Erythroblast (primary cell): ENCODE data around the gene CDH2.

ENCODE experiments used
- DNase-seq, 2 experiments: peaks; one replicate each; lab custom pipeline; 2025; lab: John Stamatoyannopoulos, UW
- GATA1 ChIP-seq: IDR thresholded peaks from 2 replicates; pipeline ENCODE4 v1.6.1; 2011; ENCODE audit warnings: low read depth, mild to moderate bottlenecking, control low read depth, low read length, moderate library complexity
- POLR2A ChIP-seq: IDR thresholded peaks from 2 replicates; pipeline ENCODE4 v1.6.1; 2011; ENCODE audit warnings: mild to moderate bottlenecking, low read length

CDH2 gene

GRCh38 chr18:28015671-28016070 lies 161.3 kb downstream of the CDH2 start:
- DNase-seq: no peak
- TF ChIP-seq GATA1 (no peak), POLR2A (no peak)

- TF ChIP-seq GATA1: no peak
- no peak for TF ChIP-seq POLR2A
- DNase-seq: no peak
These were observed 163.9 kb downstream of the CDH2 start for GRCh38 chr18:28013066-28013465.

- no peak for TF ChIP-seq POLR2A
- no peak for TF ChIP-seq GATA1
These were observed 164.6 kb downstream of the CDH2 start for GRCh38 chr18:28012336-28012735.

GRCh38 chr18:28009589-28009988 lies 167.3 kb downstream of the CDH2 start:
- no peak for TF ChIP-seq GATA1
- TF ChIP-seq POLR2A: no peak
- no peak for DNase-seq

More at GRCh38 chr18:28012336-28012735, 164.6 kb downstream of the CDH2 start:
- DNase-seq: no peak

- DNase-seq: no peak
- TF ChIP-seq POLR2A: no peak
- no peak for TF ChIP-seq GATA1
These were observed 169.1 kb downstream of the CDH2 start for GRCh38 chr18:28007841-28008240.

GRCh38 chr18:28005164-28005563 lies 171.8 kb downstream of the CDH2 start:
- DNase-seq: no peak

GRCh38 chr18:28004606-28005005 lies 172.3 kb downstream of the CDH2 start:
- TF ChIP-seq POLR2A (no peak), GATA1 (no peak)
- DNase-seq: no peak

More at GRCh38 chr18:28005164-28005563, 171.8 kb downstream of the CDH2 start:
- TF ChIP-seq GATA1 (no peak), POLR2A (no peak)

- no peak for DNase-seq
- TF ChIP-seq GATA1 (no peak), POLR2A (no peak)
These were observed 173.5 kb downstream of the CDH2 start for GRCh38 chr18:28003451-28003850.

- DNase-seq: no peak
- no peak for TF ChIP-seq POLR2A
- no peak for TF ChIP-seq GATA1
These were observed 174.1 kb downstream of the CDH2 start for GRCh38 chr18:28002841-28003240.

- TF ChIP-seq GATA1 (no peak), POLR2A (no peak)
- no peak for DNase-seq
These were observed 180.1 kb downstream of the CDH2 start for GRCh38 chr18:27996801-27997272.

- no peak for TF ChIP-seq POLR2A
- no peak for TF ChIP-seq GATA1
- DNase-seq: no peak
These were observed 181.0 kb downstream of the CDH2 start for GRCh38 chr18:27995770-27996502.

GRCh38 chr18:27994571-27994970 lies 182.4 kb downstream of the CDH2 start:
- no peak for DNase-seq
- TF ChIP-seq POLR2A: no peak
- TF ChIP-seq GATA1: no peak

- TF ChIP-seq GATA1 (no peak), POLR2A (no peak)
- DNase-seq: no peak
These were observed 185.5 kb downstream of the CDH2 start for GRCh38 chr18:27991391-27991790.

- DNase-seq: no peak
- TF ChIP-seq GATA1 (no peak), POLR2A (no peak)
These were observed 191.1 kb downstream of the CDH2 start for GRCh38 chr18:27985832-27986231.

GRCh38 chr18:27983780-27984179 lies 193.2 kb downstream of the CDH2 start:
- no peak for DNase-seq
- TF ChIP-seq POLR2A (no peak), GATA1 (no peak)

- DNase-seq: no peak
- TF ChIP-seq POLR2A: no peak
- no peak for TF ChIP-seq GATA1
These were observed 200.0 kb downstream of the CDH2 start for GRCh38 chr18:27976806-27977408.
